Transverse colon (tissue), 4 donors: ENCODE data around the gene DLGAP1. TPM values are rescaled to one million over a fixed set of nuclear protein-coding genes. Genes with fewer than 3 reads are reported as not detected.

ENCODE experiments used
- DNase-seq: peaks from one replicate; pipeline ENCODE4 v3.0.0-alpha.2; 2019
- H3K27ac ChIP-seq, 4 donors: fragments of 200-600 bp; sonication (generic); 2 replicates each; pipeline ENCODE4 v1.5.1; 2016 to 2018; ENCODE audit warnings: inconsistent platforms in 4 of 4
- H3K27me3 ChIP-seq: fragments of 200-600 bp; sonication (generic); 2 replicates; pipeline ENCODE4 v1.5.1; 2017; ENCODE audit warnings: inconsistent platforms
- H3K36me3 ChIP-seq, 4 donors: fragments of 200-600 bp; sonication (generic); 2 replicates each; pipeline ENCODE4 v1.5.1; 2017 to 2019; ENCODE audit warnings: inconsistent platforms in 4 of 4
- H3K4me1 ChIP-seq, 4 donors: fragments of 200-600 bp; sonication (generic); 2 replicates each; pipeline ENCODE4 v1.5.1; 2017 to 2020; ENCODE audit warnings: inconsistent platforms in 4 of 4
- H3K4me3 ChIP-seq, 4 donors: fragments of 200-600 bp; sonication (generic); 1 replicate in 1 of 4; 2 replicates in 3 of 4; pipeline versions ENCODE4 v1.5.1 to v1.6.1; 2017 to 2019; ENCODE audit warnings: inconsistent platforms in 4 of 4
- H3K9me3 ChIP-seq, 2 donors: fragments of 200-600 bp; sonication (generic); 2 replicates each; pipeline ENCODE4 v1.5.1; 2017 to 2019; ENCODE audit warnings: inconsistent platforms in 2 of 2
- CTCF ChIP-seq, 5 experiments: fragments of 200-600 bp in 3 of 5; fragments of 450-650 bp in 2 of 5; sonication (generic) in 3 of 5; IDR thresholded peaks; 1 replicate in 2 of 5; 2 replicates in 3 of 5; pipeline ENCODE4 v1.5.1; 2016 to 2017; ENCODE audit warnings: antibody characterized with exemption in 5 of 5, inconsistent platforms in 3 of 5, mild to moderate bottlenecking in 2 of 5, moderate library complexity in 1 of 5
- EP300 ChIP-seq: sonication (generic); formaldehyde crosslinking; IDR thresholded peaks from one replicate; pipeline ENCODE4 v1.6.1; 2017; ENCODE audit warnings: antibody characterized with exemption, low read depth
- POLR2A ChIP-seq: fragments of 450-650 bp; IDR thresholded peaks from one replicate; pipeline ENCODE4 v1.6.1; 2016; ENCODE audit warnings: antibody characterized with exemption, mild to moderate bottlenecking, moderate library complexity
- POLR2AphosphoS5 ChIP-seq, 3 donors: sonication (generic); formaldehyde crosslinking; IDR thresholded peaks; one replicate each; pipeline ENCODE4 v1.6.1; 2016; ENCODE audit warnings: antibody characterized with exemption in 3 of 3
- WGBS, 2 donors: methylation state at CpG; one replicate each; pipeline ENCODE4 v1.1.5; 2018; ENCODE audit warnings: low coverage in 1 of 2; 5-methylcytosine and 5-hydroxymethylcytosine counted together
- in situ Hi-C, 4 donors: fragments of 200-750 bp; cut with MboI; loops; one replicate each; pipeline versions ENCODE4 v1.15.0 to v1.15.1; 2017; ENCODE audit warnings: low sequenced_read_pairs in 3 of 4, low pct_ligation_motif_present in 1 of 4, low pct_unique_long_range_greater_than_20kb in 1 of 4
- intact Hi-C: fragments of 100-400 bp; cut with DNase I; formaldehyde crosslinking; loops from one replicate; pipeline ENCODE4 v1.15.1; 2023; ENCODE audit warnings: low total_unique reads
- total RNA-seq, 4 donors: library from RNA; depleted of rRNA; stranded (reverse); fragments of >200 nt; gene quantifications; one replicate each; pipeline ENCODE4 v1.1.0, GENCODE V29; 2016

The DLGAP1 gene
- total RNA-seq, 4 donors from 2014 or later, result 2.7 to 7.2 (median 3.3) TPM

- in situ Hi-C loops, result no loop called here
- DNase-seq, result no peak
- WGBS, 2 donors, result 71 to 73% methylated on average over 5 to 6 of the region's 6 CpGs
- H3K27ac ChIP-seq, result no peak overlapping the region
- H3K4me3 ChIP-seq, result no peak overlapping the region
- H3K4me1 ChIP-seq, result no peaks in the 10 kb centered on the region
- no peaks in the 10 kb centered on the region for H3K9me3 ChIP-seq
- intact Hi-C loops, result no loop called here
- TF ChIP-seq POLR2A (no peak), CTCF (IDR thresholded peaks at IDR 0.05) (no peak), POLR2AphosphoS5 (IDR thresholded peaks at IDR 0.05) (no peak), EP300 (no peak)
- no peaks in the 10 kb centered on the region for H3K36me3 ChIP-seq
- no peaks in the 10 kb centered on the region for H3K27me3 ChIP-seq
Observed at GRCh38 chr18:4356929-4357328, 98.2 kb downstream of the DLGAP1 start.

DNA sequence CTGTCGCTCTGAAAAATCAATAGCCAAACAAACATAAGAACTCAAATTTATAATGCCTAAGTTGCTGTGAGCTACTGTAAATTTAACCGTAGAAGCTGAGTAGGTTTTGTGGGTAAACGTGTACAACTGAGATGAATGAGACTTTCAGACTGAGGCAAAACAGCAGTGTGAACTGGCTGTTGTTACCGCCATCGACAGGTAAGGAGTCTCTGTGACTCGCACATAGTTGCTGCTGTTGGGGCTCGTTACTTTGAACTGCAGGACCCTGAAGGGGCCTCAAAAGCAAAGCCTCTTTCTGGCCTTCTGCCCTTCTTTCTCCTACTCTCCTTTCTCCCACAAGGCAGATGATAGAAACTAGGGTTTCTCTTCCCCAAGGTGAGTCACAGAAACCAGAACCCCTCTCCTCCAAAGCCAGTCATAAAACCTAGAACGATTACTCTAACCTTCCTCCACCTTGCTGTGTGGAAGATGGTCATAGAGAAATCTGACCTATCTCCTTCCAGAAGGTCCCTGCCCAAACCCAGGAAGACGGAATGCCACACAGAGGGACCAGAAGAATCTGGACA is 101.2 kb downstream of the DLGAP1 start:
- no peaks in the 10 kb centered on the region for H3K36me3 ChIP-seq
- H3K27ac ChIP-seq, result no peak overlapping the region
- TF ChIP-seq EP300 (no peak), CTCF (IDR thresholded peaks at IDR 0.05) (no peak), POLR2A (no peak), POLR2AphosphoS5 (IDR thresholded peaks at IDR 0.05) (no peak)
- no peak for DNase-seq
- intact Hi-C loops (no loop called here), in situ Hi-C loops (no loop called here)
- H3K4me3 ChIP-seq, result no peak overlapping the region
- WGBS, 2 donors, result 40 to 48% methylated on average over 9 of the region's 9 CpGs
- H3K4me1 ChIP-seq, result no peaks in the 10 kb centered on the region
- no peaks in the 10 kb centered on the region for H3K9me3 ChIP-seq
- no peaks in the 10 kb centered on the region for H3K27me3 ChIP-seq

GRCh38 chr18:4352746-4353551 is 102.2 kb downstream of the DLGAP1 start:
- TF ChIP-seq POLR2A, result no peak
- TF ChIP-seq EP300, result no peak
- TF ChIP-seq CTCF (IDR thresholded peaks at IDR 0.05), result no peak
- in situ Hi-C loops, result no loop called here
- no peaks in the 10 kb centered on the region for H3K4me1 ChIP-seq
- H3K27ac ChIP-seq, result no peak overlapping the region
- no peaks in the 10 kb centered on the region for H3K27me3 ChIP-seq
- 39 to 41% methylated on average over 13 to 15 of the region's 15 CpGs for WGBS, 2 donors
- no peak overlapping the region for H3K4me3 ChIP-seq
- no peaks in the 10 kb centered on the region for H3K36me3 ChIP-seq
- no peak for DNase-seq
- intact Hi-C loops, result no loop called here
- H3K9me3 ChIP-seq, result no peaks in the 10 kb centered on the region

GRCh38 chr18:4351005-4351404 is 104.1 kb downstream of the DLGAP1 start:
- Histone ChIP-seq H3K4me3 (no peak overlapping the region), H3K27me3 (no peaks in the 10 kb centered on the region), H3K4me1 (no peaks in the 10 kb centered on the region), H3K27ac (no peak overlapping the region), H3K9me3 (no peaks in the 10 kb centered on the region), H3K36me3 (no peaks in the 10 kb centered on the region)
- in situ Hi-C loops, result no loop called here
- DNase-seq, result no peak
- no peak for TF ChIP-seq EP300
- TF ChIP-seq POLR2AphosphoS5 (IDR thresholded peaks at IDR 0.05), result no peak
- no peak for TF ChIP-seq POLR2A
- TF ChIP-seq CTCF (IDR thresholded peaks at IDR 0.05), result no peak
- 75 to 83% methylated on average over 2 of the region's 2 CpGs for WGBS, 2 donors
- intact Hi-C loops, result no loop called here
